HG03196 (cell line): ENCODE results near the gene RAET1E.
"Not testable (repeated sequence)": the region's sequence is repeated elsewhere in the genome, so short reads cannot be mapped to it uniquely, and the experiment has no call there.

Experiments used
- ATAC-seq: cut with Tn5 transposase; IDR thresholded peaks from one replicate; pipeline ENCODE4 v1.9.1; 2021; ENCODE audit not compliant: unreplicated experiment

Gene RAET1E

GRCh38 chr6:149910721-149911151 lies 12.8 kb upstream of the RAET1E start:
- no peak for ATAC-seq

GRCh38 chr6:149909701-149910470 lies 12.0 kb upstream of the RAET1E start:
- ATAC-seq: no peak

GRCh38 chr6:149908480-149908879 lies 10.6 kb upstream of the RAET1E start:
- not testable (repeated sequence) for ATAC-seq

GRCh38 chr6:149907317-149907716 lies 9.4 kb upstream of the RAET1E start:
- no peak for ATAC-seq

GRCh38 chr6:149906405-149906804 lies 8.5 kb upstream of the RAET1E start:
- ATAC-seq: no peak

DNA sequence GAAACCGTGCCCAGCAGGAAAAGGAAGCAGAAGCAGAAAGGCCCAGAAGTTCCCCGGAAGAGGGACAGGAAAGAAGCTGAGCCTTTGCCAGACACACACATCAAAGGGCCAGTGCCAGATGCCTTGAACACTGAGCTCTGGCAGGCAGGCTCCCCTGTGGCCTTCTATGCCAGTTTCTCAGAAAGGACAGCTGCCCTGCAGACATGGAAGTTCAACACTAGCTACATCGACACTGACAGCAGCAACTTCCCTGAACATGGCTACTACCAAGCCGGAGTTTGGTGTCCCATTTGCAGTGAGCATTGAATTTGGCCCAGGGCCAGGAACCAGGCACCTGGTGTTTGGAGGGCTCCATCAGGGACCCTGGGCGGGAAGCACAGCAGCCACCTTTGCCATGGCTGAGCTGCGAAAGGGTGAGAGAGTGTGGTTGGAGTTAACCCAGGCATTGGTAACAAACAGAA lies 8.0 kb upstream of the RAET1E start:
- no peak for ATAC-seq

DNA sequence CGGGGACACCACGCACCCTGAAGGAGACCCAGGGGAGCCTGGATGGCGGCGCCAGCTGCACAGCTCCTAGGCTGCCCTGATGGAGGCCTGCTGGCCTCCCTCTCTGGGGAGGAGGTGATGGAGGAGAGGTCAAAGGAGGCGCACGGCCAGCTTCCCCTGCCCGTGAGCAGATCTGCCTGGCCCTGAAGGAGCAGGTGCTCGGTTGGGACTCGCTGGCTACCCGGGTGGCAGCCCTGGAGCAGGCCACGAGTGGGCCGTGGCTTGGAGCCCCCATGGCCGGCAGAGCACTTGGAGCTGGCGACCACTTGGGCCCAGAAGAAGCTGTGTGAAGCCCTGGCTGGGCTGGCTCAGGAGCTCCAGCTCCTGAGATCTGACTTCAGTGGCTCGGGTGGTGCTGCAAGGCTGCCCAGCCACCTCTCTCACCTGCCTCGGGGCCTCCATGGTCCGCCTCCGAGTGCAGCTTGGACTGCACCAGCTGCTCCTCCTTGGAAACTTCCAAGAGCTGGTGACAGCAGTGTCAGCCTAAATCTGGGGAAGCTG lies 7.5 kb upstream of the RAET1E start:
- no peak for ATAC-seq

- no peak for ATAC-seq
These were observed 6.9 kb upstream of the RAET1E start for GRCh38 chr6:149904661-149905370.

- no peak for ATAC-seq
These were observed 6.2 kb upstream of the RAET1E start for GRCh38 chr6:149903938-149904611.

- no peak for ATAC-seq
These were observed 3.7 kb upstream of the RAET1E start for GRCh38 chr6:149901444-149902140.

DNA sequence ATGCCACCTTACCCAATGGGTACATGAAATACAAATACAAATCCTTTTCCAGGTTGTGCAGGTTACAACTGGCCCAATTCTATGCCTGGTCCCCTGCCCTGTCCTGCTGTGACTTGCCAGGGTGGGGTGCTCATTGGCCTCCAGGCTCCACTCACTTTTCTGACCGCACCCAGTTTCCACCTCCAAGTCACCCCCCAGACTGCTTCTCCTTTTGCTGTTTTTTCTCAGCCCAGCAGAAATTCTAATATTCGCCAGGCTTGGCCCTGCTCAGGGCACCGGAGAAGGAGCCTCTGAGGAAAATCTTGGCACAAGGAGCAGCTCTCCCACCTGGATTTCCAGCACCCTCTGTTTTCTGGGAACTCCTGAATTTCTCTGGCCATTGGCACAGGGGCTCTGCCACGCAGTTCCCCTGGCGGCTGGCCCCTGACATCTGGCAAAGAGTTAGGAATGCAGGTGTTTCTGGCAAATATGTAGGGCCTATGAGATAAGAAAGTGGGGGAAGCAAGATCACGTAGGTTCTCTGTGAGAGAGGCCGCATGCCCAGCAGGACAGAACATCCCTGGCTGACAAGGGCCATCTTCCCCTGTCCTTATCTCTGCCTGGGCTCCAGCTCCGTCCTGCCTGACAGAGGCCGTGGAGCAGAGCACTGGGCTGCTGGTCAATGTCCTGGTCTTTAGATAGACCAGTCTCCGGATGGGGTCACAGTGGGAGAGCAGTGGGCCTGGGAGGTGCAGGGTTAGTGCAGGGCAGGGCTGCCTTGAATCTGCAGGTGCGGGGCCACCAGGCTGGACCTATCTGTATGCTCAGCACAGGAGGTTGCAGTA lies 2.9 kb upstream of the RAET1E start:
- no peak for ATAC-seq

GRCh38 chr6:149899926-149900619 lies 2.2 kb upstream of the RAET1E start:
- ATAC-seq: no peak

DNA sequence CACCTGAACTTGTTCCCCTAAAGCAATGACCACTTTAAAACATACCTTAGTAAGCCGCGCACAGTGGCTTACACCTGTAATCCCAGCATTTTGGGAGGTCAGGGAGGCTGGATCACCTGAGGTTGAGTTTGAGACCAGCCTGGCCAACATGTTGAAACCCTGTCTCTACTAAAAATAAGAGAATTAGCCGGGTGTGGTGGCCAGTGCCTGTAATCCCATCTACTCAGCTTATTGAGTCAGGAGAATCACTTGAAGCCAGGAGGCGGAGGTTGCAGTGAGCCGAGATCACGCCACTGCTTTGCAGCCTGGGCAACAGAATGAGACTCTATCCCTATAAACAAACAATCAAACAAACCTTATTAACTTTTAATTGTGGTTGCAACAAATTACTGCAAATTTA lies 1.6 kb upstream of the RAET1E start:
- no peak for ATAC-seq

DNA sequence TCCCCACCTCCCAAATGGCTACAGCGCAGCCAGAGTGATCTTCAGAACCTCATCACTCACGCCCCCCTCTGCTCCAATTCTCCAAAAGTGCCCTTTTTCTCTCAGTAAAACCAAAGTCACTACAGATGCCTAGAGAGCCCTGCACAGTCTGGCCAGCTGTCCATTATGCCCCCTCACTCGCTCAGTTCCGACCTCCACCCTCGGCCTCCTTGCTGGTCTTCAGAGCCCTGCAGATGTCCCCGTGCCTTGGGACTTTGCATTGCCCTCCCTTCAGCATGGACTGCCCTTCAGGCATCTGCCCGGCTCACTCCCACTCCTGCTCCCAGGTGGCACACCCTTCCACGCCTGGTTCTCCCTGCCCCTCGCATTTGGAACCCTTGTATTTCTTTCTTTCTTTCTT lies 1.1 kb upstream of the RAET1E start:
- no peak for ATAC-seq

DNA sequence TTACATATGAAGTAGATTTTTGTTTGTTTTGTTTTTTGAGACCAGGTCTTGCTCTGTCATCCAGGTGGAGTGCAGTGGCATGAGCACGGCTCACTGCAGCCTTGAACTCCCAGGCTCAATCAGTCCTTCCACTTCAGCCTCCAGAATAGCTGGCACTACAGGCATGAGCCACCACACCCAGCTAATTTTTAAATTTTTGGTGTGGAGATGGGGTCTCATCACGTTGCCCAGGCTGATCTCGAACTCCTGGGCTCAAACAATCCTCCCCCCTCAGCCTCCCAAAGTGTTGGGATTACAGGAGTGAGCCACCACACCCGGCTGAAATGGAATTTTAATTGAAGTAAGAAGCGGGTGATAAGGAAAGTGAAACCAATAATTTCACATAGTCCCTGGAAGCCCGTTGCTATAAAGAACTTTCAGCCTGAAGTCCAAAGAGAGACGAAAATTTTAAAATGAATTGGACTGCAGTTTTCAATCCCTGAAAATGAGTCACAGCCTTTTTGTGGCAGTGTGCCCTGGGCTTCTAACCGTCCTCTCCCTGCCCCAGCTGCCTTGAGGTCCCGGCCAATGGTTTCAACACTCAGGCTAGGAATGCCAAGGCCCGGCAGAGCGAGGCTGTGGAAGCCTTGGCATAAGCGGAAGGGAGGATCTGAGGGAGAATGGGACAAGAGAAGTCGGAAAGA lies 757 bp downstream of the RAET1E start:
- no peak for ATAC-seq

DNA sequence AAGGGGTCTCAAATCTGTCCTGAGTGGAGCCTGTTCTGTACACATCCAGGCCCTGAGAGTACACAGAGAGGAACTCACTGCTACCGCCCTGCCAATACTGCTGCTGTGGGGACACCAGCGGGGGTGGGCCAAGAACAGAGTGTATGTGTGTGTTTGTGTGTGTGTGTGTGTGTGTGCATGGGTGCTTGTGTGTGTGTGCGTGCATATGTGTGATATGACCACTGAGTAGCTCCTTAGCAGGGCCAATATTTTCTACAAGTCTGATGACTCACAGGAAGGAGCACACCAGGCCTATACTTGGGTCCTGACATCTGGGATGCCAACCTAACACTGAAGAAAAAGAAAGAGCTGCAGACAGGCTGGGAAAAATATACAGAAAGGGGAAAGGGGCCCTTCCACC lies 1.4 kb downstream of the RAET1E start:
- ATAC-seq: no peak

GRCh38 chr6:149895833-149896271 lies 2.1 kb downstream of the RAET1E start:
- ATAC-seq: no peak

GRCh38 chr6:149895048-149895590 lies 2.8 kb downstream of the RAET1E start:
- no peak for ATAC-seq

- ATAC-seq: not testable (repeated sequence)
These were observed 6.0 kb downstream of the RAET1E start for GRCh38 chr6:149891864-149892263.
